ENCODE measurements around the gene GPS1. TPM values are rescaled to one million over a fixed set of nuclear protein-coding genes. Genes with fewer than 3 reads are reported as not detected.

GPS1 gene
- total and polyA plus RNA-seq, 9 of the 15 experiments (the other 6 are each of a cell fraction or from before 2014, with no cell fraction given), result 3.1 to 167 (median 69.9) TPM

- TF ChIP-seq UBTF (IDR thresholded peaks at IDR 0.05; ENCODE audit: borderline replicate concordance in 1 of 2, low read depth in 2 of 2, low read length in 2 of 2) (no peak), MAZ (CRISPR knock-in tag; conservative IDR thresholded peaks at IDR 0.05 in 1 of 2, IDR thresholded peaks at IDR 0.05 in 1 of 2) (peak; percentile 56 to 72; a peak in 3 of 4 replicates), CBX2 (IDR thresholded peaks at IDR 0.05; ENCODE audit: insufficient read depth, low read length, poor library complexity, severe bottlenecking) (no peak), ZNF146 (CRISPR knock-in tag; IDR thresholded peaks at IDR 0.05; ENCODE audit: unreplicated experiment) (peak; percentile 5), SMARCA4 (IDR thresholded peaks at IDR 0.05) (no peak), CREB3 (tag; conservative IDR thresholded peaks at IDR 0.05; ENCODE audit: low read depth) (peak; percentile 78), FOXP1 (CRISPR knock-in tag; IDR thresholded peaks at IDR 0.05) (0 out of 2 replicates have a peak, but pooled peaks have one; percentile 39), TGIF2 (CRISPR knock-in tag; IDR thresholded peaks at IDR 0.05) (peak; percentile 79; the same call in 1 of the 2 replicates), PHF8 (IDR thresholded peaks at IDR 0.05; ENCODE audit: borderline replicate concordance, low read length) (peak; percentile 73; the same call in 1 of the 2 replicates)
- TF ChIP-seq, protein P1, sequence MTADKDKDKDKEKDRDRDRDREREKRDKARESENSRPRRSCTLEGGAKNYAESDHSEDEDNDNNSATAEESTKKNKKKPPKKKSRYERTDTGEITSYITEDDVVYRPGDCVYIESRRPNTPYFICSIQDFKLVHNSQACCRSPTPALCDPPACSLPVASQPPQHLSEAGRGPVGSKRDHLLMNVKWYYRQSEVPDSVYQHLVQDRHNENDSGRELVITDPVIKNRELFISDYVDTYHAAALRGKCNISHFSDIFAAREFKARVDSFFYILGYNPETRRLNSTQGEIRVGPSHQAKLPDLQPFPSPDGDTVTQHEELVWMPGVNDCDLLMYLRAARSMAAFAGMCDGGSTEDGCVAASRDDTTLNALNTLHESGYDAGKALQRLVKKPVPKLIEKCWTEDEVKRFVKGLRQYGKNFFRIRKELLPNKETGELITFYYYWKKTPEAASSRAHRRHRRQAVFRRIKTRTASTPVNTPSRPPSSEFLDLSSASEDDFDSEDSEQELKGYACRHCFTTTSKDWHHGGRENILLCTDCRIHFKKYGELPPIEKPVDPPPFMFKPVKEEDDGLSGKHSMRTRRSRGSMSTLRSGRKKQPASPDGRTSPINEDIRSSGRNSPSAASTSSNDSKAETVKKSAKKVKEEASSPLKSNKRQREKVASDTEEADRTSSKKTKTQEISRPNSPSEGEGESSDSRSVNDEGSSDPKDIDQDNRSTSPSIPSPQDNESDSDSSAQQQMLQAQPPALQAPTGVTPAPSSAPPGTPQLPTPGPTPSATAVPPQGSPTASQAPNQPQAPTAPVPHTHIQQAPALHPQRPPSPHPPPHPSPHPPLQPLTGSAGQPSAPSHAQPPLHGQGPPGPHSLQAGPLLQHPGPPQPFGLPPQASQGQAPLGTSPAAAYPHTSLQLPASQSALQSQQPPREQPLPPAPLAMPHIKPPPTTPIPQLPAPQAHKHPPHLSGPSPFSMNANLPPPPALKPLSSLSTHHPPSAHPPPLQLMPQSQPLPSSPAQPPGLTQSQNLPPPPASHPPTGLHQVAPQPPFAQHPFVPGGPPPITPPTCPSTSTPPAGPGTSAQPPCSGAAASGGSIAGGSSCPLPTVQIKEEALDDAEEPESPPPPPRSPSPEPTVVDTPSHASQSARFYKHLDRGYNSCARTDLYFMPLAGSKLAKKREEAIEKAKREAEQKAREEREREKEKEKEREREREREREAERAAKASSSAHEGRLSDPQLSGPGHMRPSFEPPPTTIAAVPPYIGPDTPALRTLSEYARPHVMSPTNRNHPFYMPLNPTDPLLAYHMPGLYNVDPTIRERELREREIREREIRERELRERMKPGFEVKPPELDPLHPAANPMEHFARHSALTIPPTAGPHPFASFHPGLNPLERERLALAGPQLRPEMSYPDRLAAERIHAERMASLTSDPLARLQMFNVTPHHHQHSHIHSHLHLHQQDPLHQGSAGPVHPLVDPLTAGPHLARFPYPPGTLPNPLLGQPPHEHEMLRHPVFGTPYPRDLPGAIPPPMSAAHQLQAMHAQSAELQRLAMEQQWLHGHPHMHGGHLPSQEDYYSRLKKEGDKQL (CRISPR knock-in tag; IDR thresholded peaks at IDR 0.05; ENCODE audit: borderline replicate concordance), result no peak
- TF ChIP-seq, protein P2, sequence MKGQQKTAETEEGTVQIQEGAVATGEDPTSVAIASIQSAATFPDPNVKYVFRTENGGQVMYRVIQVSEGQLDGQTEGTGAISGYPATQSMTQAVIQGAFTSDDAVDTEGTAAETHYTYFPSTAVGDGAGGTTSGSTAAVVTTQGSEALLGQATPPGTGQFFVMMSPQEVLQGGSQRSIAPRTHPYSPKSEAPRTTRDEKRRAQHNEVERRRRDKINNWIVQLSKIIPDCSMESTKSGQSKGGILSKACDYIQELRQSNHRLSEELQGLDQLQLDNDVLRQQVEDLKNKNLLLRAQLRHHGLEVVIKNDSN (CRISPR knock-in tag; IDR thresholded peaks at IDR 0.05), result peak; percentile 71
- TF ChIP-seq, protein P3, sequence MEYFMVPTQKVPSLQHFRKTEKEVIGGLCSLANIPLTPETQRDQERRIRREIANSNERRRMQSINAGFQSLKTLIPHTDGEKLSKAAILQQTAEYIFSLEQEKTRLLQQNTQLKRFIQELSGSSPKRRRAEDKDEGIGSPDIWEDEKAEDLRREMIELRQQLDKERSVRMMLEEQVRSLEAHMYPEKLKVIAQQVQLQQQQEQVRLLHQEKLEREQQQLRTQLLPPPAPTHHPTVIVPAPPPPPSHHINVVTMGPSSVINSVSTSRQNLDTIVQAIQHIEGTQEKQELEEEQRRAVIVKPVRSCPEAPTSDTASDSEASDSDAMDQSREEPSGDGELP (CRISPR knock-in tag; IDR thresholded peaks at IDR 0.05; ENCODE audit: borderline replicate concordance), result peak; percentile 69
These were observed 47.5 kb downstream of the GPS1 start (continued) for GRCh38 chr17:82098939-82099763.

Measured in K562 (cell line).